Measurements from ENCODE around the gene NKX2-8.

Gene NKX2-8

DNA sequence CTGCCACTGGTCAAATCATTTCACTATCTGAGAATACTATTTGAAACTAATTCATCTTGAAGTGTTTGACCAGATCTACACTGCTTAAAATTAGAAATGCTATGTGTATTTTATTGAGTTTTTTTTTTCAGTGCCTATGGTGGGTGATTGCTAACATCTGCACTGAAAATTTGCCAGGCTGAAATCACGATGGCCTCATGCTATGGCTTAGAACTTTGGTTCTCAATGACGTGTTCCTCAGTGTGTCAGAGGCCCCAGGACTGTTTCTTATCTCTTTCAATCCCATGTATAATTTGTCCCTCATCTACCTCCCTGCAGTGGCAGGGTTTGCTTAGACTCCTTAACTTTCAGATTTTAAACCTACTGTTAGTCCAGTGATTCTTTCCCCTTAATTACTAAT is 36.2 kb upstream of the NKX2-8 start:
- TF ChIP-seq CTCF (IDR thresholded peaks at IDR 0.05; ENCODE audit: low read depth, low read length) = no peak
- peak; percentile 20 for DNase-seq (ENCODE audit: extremely low read depth, low read depth)

DNA sequence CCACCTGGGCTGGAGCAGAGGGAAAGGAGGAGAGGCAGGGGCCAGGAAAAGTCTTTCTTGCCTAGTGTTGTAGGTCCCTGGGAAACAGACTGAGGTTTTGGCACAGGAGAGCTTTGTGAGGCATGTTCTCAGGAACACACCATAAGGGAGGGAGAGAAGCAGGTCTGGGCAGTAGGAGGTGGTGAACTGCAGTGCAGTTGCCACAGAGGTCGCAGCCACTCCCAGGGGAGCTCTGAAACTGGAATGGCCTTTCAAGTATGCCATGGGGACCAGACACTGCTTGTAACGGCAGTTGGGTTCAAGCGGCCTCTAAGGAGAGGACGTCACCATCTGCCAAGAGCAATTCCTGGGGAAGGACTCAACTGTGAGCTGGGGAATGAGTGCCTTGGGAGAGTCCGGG is 35.4 kb upstream of the NKX2-8 start:
- DNase-seq (ENCODE audit: extremely low read depth, low read depth) = no peak
- TF ChIP-seq CTCF (IDR thresholded peaks at IDR 0.05; ENCODE audit: low read depth, low read length) = no peak

DNA sequence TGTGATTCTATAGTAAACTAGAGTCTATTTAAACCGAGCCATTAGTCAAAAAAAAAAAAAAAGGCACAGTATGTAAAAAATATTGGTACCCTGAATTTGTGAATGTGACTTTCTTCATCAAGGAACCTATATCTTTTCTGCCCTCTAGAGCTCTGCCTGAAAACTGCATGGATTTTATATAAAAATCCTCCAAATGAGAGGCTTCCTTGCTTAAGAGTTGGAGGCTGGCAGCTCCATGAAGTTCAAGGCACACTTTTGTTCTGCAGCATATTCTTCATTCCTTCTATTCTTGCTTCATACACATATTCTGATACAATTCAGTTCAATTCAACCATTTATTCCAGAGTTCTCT is 23.1 kb upstream of the NKX2-8 start:
- TF ChIP-seq CTCF (IDR thresholded peaks at IDR 0.05; ENCODE audit: low read depth, low read length) = peak; percentile 29
- DNase-seq (ENCODE audit: extremely low read depth, low read depth) = no peak

DNA sequence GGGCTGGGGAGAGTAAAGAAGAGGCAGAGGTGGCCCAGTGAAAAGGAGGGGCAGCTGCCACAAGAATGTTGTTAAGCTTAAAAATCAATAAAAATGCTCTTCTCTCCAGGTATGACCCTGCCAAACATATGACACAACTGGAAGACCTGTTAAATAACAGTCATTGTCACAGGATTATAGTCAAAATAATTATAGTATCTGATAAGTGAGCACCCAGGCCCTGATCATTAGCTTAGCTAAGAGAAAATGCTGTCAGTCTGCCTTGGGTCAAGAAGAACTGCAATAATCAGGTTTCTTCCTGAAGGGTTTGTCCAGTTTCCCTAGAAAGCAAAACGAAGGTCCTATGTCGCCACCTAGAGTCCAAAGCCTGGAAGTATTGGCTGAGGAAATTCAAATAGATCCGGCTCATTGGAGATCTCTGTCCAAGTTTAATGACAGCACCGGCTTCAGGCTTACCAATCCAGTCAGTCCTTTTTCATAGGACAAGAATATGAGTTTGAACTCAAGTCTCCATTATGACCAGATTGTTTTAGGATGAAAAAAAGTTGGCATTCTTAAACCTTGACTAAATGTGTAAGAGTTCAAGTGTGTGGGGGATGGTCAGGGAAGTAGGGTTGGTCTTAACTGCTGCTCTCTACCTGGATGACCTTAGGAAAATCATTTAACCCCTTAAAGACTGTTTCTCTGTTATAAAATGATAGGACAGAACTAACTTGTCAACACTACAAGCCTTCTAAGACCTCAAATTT is 22.5 kb upstream of the NKX2-8 start:
- DNase-seq (ENCODE audit: extremely low read depth, low read depth) = peak; percentile 44
- peak; percentile 89 for TF ChIP-seq CTCF (IDR thresholded peaks at IDR 0.05; ENCODE audit: low read depth, low read length)

- TF ChIP-seq CTCF (IDR thresholded peaks at IDR 0.05; ENCODE audit: low read depth, low read length) = no peak
- no peak for DNase-seq (ENCODE audit: extremely low read depth, low read depth)
Measured at GRCh38 chr14:36600431-36600830, 18.0 kb upstream of the NKX2-8 start.

DNA sequence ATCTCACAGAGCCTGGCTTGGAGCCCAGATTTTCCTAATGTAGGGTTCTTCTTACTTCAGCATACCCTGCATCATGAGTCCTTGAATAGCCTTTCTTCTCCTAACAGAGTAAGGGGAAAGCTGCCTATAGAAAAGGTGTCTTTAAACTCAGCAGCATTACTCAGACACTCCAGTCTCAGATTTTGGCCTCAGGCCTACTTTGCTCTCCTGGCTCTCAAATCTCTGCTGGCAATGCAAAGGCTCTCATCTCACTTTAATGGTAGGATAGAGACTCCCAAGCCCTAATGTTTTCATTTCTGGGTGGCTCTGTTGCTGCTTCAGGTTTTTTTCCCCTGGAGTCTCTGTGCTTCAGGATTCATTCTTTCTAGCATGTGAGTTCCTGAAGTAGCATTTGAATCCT is 9.1 kb upstream of the NKX2-8 start:
- no peak for DNase-seq (ENCODE audit: extremely low read depth, low read depth)
- no peak for TF ChIP-seq CTCF (IDR thresholded peaks at IDR 0.05; ENCODE audit: low read depth, low read length)

DNA sequence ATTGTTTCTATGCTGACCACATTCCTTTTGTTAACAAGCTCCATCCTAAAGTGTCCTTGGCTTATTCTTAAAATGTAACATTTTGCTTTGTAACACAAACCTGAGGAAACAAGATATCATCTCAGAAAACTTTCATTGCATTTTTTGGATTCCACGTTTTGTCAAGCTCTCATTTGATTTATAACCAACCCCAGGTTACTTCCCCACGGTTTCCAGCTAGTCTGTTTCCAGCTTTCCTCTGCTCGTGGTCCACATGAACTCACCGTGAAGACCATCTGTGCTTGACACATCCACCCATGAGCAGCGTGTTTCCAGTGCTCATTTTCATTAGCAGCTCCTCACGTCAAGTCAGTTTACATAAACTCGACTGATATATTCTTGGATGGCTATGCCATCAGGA is 6.4 kb upstream of the NKX2-8 start:
- DNase-seq (ENCODE audit: extremely low read depth, low read depth) = no peak
- TF ChIP-seq CTCF (IDR thresholded peaks at IDR 0.05; ENCODE audit: low read depth, low read length) = no peak

All from AG09319 (cell line).